ENCODE results near the gene TSHZ2. TPM values are rescaled to one million over a fixed set of nuclear protein-coding genes. Genes with fewer than 3 reads are reported as not detected.

TSHZ2 gene
- total and polyA plus RNA-seq, 9 of the 15 experiments (the other 6 are each of a cell fraction or from before 2014, with no cell fraction given): 0.03 to 0.20 (median 0.05) TPM; not detected in 4

- TF ChIP-seq ZNF318 (IDR thresholded peaks at IDR 0.05; ENCODE audit: borderline replicate concordance in 1 of 2, low read depth in 1 of 2) (no peak), HMGXB4 (CRISPR knock-in tag; IDR thresholded peaks at IDR 0.05) (no peak), KAT2B (IDR thresholded peaks at IDR 0.05; ENCODE audit: low read depth, low read length) (no peak), RBM25 (IDR thresholded peaks at IDR 0.05; ENCODE audit: low read depth, low read length, severe bottlenecking) (no peak), ZNF639 (CRISPR knock-in tag; conservative IDR thresholded peaks at IDR 0.05 in 1 of 2, IDR thresholded peaks at IDR 0.05 in 1 of 2) (no peak), NR3C1 (CRISPR knock-in tag; IDR thresholded peaks at IDR 0.05) (no peak), CAMTA2 (CRISPR knock-in tag; conservative IDR thresholded peaks at IDR 0.05) (no peak), MBD2 (IDR thresholded peaks at IDR 0.05; ENCODE audit: borderline replicate concordance, low read depth) (peak; percentile 54; the same call in 1 of the 2 replicates), HEY1 (CRISPR knock-in tag; IDR thresholded peaks at IDR 0.05; ENCODE audit: borderline replicate concordance) (no peak), TCF3 (CRISPR knock-in tag; IDR thresholded peaks at IDR 0.05) (peak; percentile 91), ZNF695 (CRISPR knock-in tag; IDR thresholded peaks at IDR 0.05) (no peak), CHAMP1 (IDR thresholded peaks at IDR 0.05) (peak; percentile 80), JUNB (CRISPR knock-in tag; conservative IDR thresholded peaks at IDR 0.05) (no peak)
Observed at GRCh38 chr20:53180928-53181362, 208.8 kb downstream of the TSHZ2 start (continued).
